ENCODE results near the gene GLRA2.

The GLRA2 gene

GRCh38 chrX:14712096-14712495, 182.8 kb downstream of the GLRA2 start:
- no peak for DNase-seq

- DNase-seq, result no peak
These were observed 188.6 kb downstream of the GLRA2 start for GRCh38 chrX:14717949-14718348.

GRCh38 chrX:14718403-14718802, 189.1 kb downstream of the GLRA2 start:
- no peak for DNase-seq

GRCh38 chrX:14729058-14729457, 199.7 kb downstream of the GLRA2 start:
- no peak for DNase-seq

- DNase-seq, result no peak
These were observed 209.3 kb downstream of the GLRA2 start for GRCh38 chrX:14738643-14739042.

- DNase-seq, result no peak
These were observed 224.1 kb downstream of the GLRA2 start for GRCh38 chrX:14753441-14753840.

GRCh38 chrX:14758029-14758491, 228.7 kb downstream of the GLRA2 start:
- no peak for DNase-seq

- DNase-seq, result peak; percentile 27
These were observed 246.1 kb downstream of the GLRA2 start for GRCh38 chrX:14775416-14775815.

- no peak for DNase-seq
These were observed 247.6 kb downstream of the GLRA2 start for GRCh38 chrX:14776901-14777300.

- DNase-seq, result no peak
These were observed 248.2 kb downstream of the GLRA2 start for GRCh38 chrX:14777525-14777924.

- no peak for DNase-seq
These were observed 250.2 kb downstream of the GLRA2 start for GRCh38 chrX:14779580-14779979.

Measured in femur (tissue), 1 donor.